H9 (cell line): ENCODE data around the gene XPNPEP3. TPM values are rescaled to one million over a fixed set of nuclear protein-coding genes. Genes with fewer than 3 reads are reported as not detected.
"Not testable (repeated sequence)": the region's sequence is repeated elsewhere in the genome, so short reads cannot be mapped to it uniquely, and the experiment has no call there.

Source experiments
- DNase-seq: peaks from one replicate; pipeline ENCODE4 v3.0.0-alpha.2; 2017
- H2AFZ ChIP-seq: one replicate; pipeline ENCODE4 v1.6.1; 2013; ENCODE audit warnings: mild to moderate bottlenecking, low read length, control low read depth, moderate library complexity
- H2AK5ac ChIP-seq: 2 replicates; pipeline ENCODE4 v1.6.1; 2013; ENCODE audit warnings: low read length, control low read depth, mixed read lengths; ENCODE audit not compliant: insufficient read length
- H2BK120ac ChIP-seq: one replicate; pipeline ENCODE4 v1.6.1; 2013; ENCODE audit warnings: low read depth, mild to moderate bottlenecking, low read length, control low read depth, inconsistent platforms; ENCODE audit not compliant: poor library complexity, severe bottlenecking
- H2BK12ac ChIP-seq: 2 replicates; pipeline ENCODE4 v1.6.1; 2013; ENCODE audit warnings: low read length, control low read depth, mixed read lengths, low read depth; ENCODE audit not compliant: insufficient read length
- H2BK15ac ChIP-seq: 2 replicates; pipeline ENCODE4 v1.6.1; 2013; ENCODE audit warnings: low read depth, low read length, control low read depth
- H2BK20ac ChIP-seq: one replicate; pipeline ENCODE4 v1.6.1; 2013; ENCODE audit warnings: low read depth, mild to moderate bottlenecking, low read length, control low read depth, inconsistent platforms; ENCODE audit not compliant: poor library complexity, severe bottlenecking
- H2BK5ac ChIP-seq: 2 replicates; pipeline ENCODE4 v1.6.1; 2013; ENCODE audit warnings: low read length, control low read depth, mixed read lengths; ENCODE audit not compliant: insufficient read length
- H3K14ac ChIP-seq: 2 replicates; pipeline ENCODE4 v1.6.1; 2013; ENCODE audit warnings: low read length, control low read depth; ENCODE audit not compliant: insufficient read depth
- H3K18ac ChIP-seq: 2 replicates; pipeline ENCODE4 v1.6.1; 2013; ENCODE audit warnings: low read depth, mild to moderate bottlenecking, mixed read lengths, low read length, control low read depth; ENCODE audit not compliant: insufficient read length
- H3K23ac ChIP-seq: 2 replicates; pipeline ENCODE4 v1.6.1; 2013; ENCODE audit warnings: low read length, control low read depth, mixed read lengths, low read depth; ENCODE audit not compliant: insufficient read length
- H3K23me2 ChIP-seq: 2 replicates; pipeline ENCODE4 v1.6.1; 2013; ENCODE audit warnings: low read depth, mild to moderate bottlenecking, mixed read lengths, low read length, control low read depth; ENCODE audit not compliant: insufficient read length, poor library complexity, severe bottlenecking
- H3K27ac ChIP-seq: 2 replicates; pipeline ENCODE4 v1.5.1; 2013; ENCODE audit warnings: low read length, control low read depth, mixed read lengths, low read depth; ENCODE audit not compliant: insufficient read length
- H3K27me3 ChIP-seq: 2 replicates; pipeline ENCODE4 v1.6.1; 2013; ENCODE audit warnings: low read length, control low read depth, inconsistent platforms; ENCODE audit not compliant: insufficient read depth
- H3K4ac ChIP-seq: 2 replicates; pipeline ENCODE4 v1.6.1; 2013; ENCODE audit warnings: low read depth, mild to moderate bottlenecking, control low read depth, inconsistent platforms, low read length, moderate library complexity
- H3K4me1 ChIP-seq: 2 replicates; pipeline ENCODE4 v1.6.1; 2013; ENCODE audit warnings: low read length, control low read depth, inconsistent platforms; ENCODE audit not compliant: insufficient read depth
- H3K4me2 ChIP-seq: 2 replicates; pipeline ENCODE4 v1.6.1; 2013; ENCODE audit warnings: low read length, control low read depth, mixed read lengths; ENCODE audit not compliant: insufficient read length, insufficient read depth
- H3K56ac ChIP-seq: 2 replicates; pipeline ENCODE4 v1.6.1; 2013; ENCODE audit warnings: low read depth, mild to moderate bottlenecking, mixed read lengths, low read length, control low read depth; ENCODE audit not compliant: insufficient read length
- H3K79me1 ChIP-seq: 2 replicates; pipeline ENCODE4 v1.6.1; 2013; ENCODE audit warnings: low read depth, mild to moderate bottlenecking, moderate library complexity, low read length, control low read depth, inconsistent platforms; ENCODE audit not compliant: insufficient read depth, poor library complexity, severe bottlenecking
- H3K79me2 ChIP-seq: 2 replicates; pipeline ENCODE4 v1.6.1; 2013; ENCODE audit warnings: low read length, control low read depth, inconsistent platforms; ENCODE audit not compliant: insufficient read depth
- H3K9ac ChIP-seq: 2 replicates; pipeline ENCODE4 v1.6.1; 2013; ENCODE audit warnings: low read length, control low read depth, mixed read lengths; ENCODE audit not compliant: insufficient read length; ENCODE audit errors: extremely low read depth
- H3K9me3 ChIP-seq: one replicate; pipeline ENCODE4 v1.6.1; 2013; ENCODE audit warnings: low read depth, low read length, inconsistent platforms; ENCODE audit not compliant: control insufficient read depth
- H3T11ph ChIP-seq: one replicate; pipeline ENCODE4 v1.6.1; 2013; ENCODE audit warnings: mild to moderate bottlenecking, low read length, control low read depth, inconsistent platforms
- H4K20me1 ChIP-seq: one replicate; pipeline ENCODE4 v1.6.1; 2013; ENCODE audit not compliant: control insufficient read depth, insufficient read length, insufficient read depth
- H4K5ac ChIP-seq: 2 replicates; pipeline ENCODE4 v1.6.1; 2013; ENCODE audit warnings: low read depth, mild to moderate bottlenecking, mixed read lengths, low read length, control low read depth; ENCODE audit not compliant: insufficient read length
- H4K8ac ChIP-seq: replicated peaks from 2 replicates; pipeline ENCODE4 v1.6.1; 2013; ENCODE audit warnings: low read length, control low read depth, mixed read lengths, low read depth; ENCODE audit not compliant: insufficient read length
- H4K91ac ChIP-seq: 2 replicates; pipeline ENCODE4 v1.6.1; 2013; ENCODE audit warnings: low read depth, mild to moderate bottlenecking, moderate library complexity, mixed read lengths, low read length, control low read depth; ENCODE audit not compliant: insufficient read length
- H3K27ac Mint-ChIP-seq, 3 experiments: 2 replicates in 2 of 3; 3 replicates in 1 of 3; pipeline ENCODE4 v1.8.0; 2020 to 2021; ENCODE audit warnings: mixed read lengths in 3 of 3, mild to moderate bottlenecking in 1 of 3, moderate library complexity in 1 of 3
- H3K27me3 Mint-ChIP-seq: 2 replicates; pipeline ENCODE4 v1.8.0; 2021; ENCODE audit warnings: low read depth, mild to moderate bottlenecking, moderate library complexity, mixed read lengths
- H3K36me3 Mint-ChIP-seq, 3 experiments: 2 replicates in 2 of 3; 3 replicates in 1 of 3; pipeline ENCODE4 v1.8.0; 2020 to 2021; ENCODE audit warnings: low read depth in 3 of 3, mixed read lengths in 3 of 3; ENCODE audit not compliant: insufficient read depth in 1 of 3
- H3K4me1 Mint-ChIP-seq, 2 experiments: 2 replicates each; pipeline ENCODE4 v1.8.0; 2020; ENCODE audit warnings: mixed read lengths in 2 of 2
- H3K4me3 Mint-ChIP-seq, 2 experiments: 2 replicates in 1 of 2; 3 replicates in 1 of 2; pipeline ENCODE4 v1.8.0; 2020 to 2021; ENCODE audit warnings: mild to moderate bottlenecking in 2 of 2, mixed read lengths in 2 of 2, moderate library complexity in 1 of 2
- H3K9me3 Mint-ChIP-seq, 2 experiments: 2 replicates in 1 of 2; 3 replicates in 1 of 2; pipeline ENCODE4 v1.8.0; 2020; ENCODE audit warnings: mild to moderate bottlenecking in 2 of 2, mixed read lengths in 2 of 2, moderate library complexity in 1 of 2
- CTCF ChIP-seq: fragments of 200-600 bp; sonication (generic); conservative IDR thresholded peaks from 3 replicates; pipeline ENCODE4 v1.8.0; 2021; ENCODE audit warnings: antibody characterized with exemption, mild to moderate bottlenecking
- WGBS: extraction: QIAGEN DNeasy Blood & Tissue Kit; methylation state at CpG from one replicate; pipeline ENCODE4 v1.1.7; 2013; ENCODE audit warnings: missing lambda C conversion rate, low lambda C conversion rate, mixed read lengths; ENCODE audit not compliant: insufficient read length; ENCODE audit errors: extremely low coverage; 5-methylcytosine and 5-hydroxymethylcytosine counted together
- total RNA-seq: library from RNA; stranded (reverse); gene quantifications from 2 replicates; pipeline ENCODE4 v1.2.1, GENCODE V29; 2021

Gene XPNPEP3
- total RNA-seq, 1 experiment from 2014 or later, result 18.3 TPM

- Histone ChIP-seq H3K27ac (no peak overlapping the region), H2BK15ac (no peak overlapping the region), H2BK120ac (no peak overlapping the region), H3K14ac (no peak overlapping the region), H3T11ph (no peak overlapping the region), H3K27me3 (no peaks in the 10 kb centered on the region), H3K23me2 (no peaks in the 10 kb centered on the region), H3K23ac (no peak overlapping the region), H2AFZ (no peak overlapping the region), H3K9me3 (no peaks in the 10 kb centered on the region), H3K79me2 (no peaks in the 10 kb centered on the region), H2BK5ac (no peak overlapping the region), H3K4me2 (no peak overlapping the region), H2AK5ac (no peak overlapping the region), H3K56ac (no peak overlapping the region), H4K91ac (no peak overlapping the region), H3K9ac (no peak overlapping the region), H2BK20ac (no peak overlapping the region), H2BK12ac (no peak overlapping the region), H3K4ac (no peak overlapping the region), H3K18ac (no peak overlapping the region), H3K79me1 (no peaks in the 10 kb centered on the region), H3K4me1 (no peaks in the 10 kb centered on the region), H4K8ac (no peak overlapping the region), H4K5ac (no peak overlapping the region), H4K20me1 (no peaks in the 10 kb centered on the region)
- H3K9me3 Mint-ChIP-seq, result no peaks in the 10 kb centered on the region
- WGBS, result no CpG with 5 or more reads among the region's 2 CpGs
- TF ChIP-seq CTCF, result no peak
- no peak overlapping the region for H3K4me3 Mint-ChIP-seq
- H3K36me3 Mint-ChIP-seq, result peaks cover 2 to 7% (median 5%) of the 10 kb centered on the region in 3 experiments; a peak in 5 of 7 replicates
- H3K4me1 Mint-ChIP-seq, result peaks cover 0 to 11% of the 10 kb centered on the region in 2 experiments; a peak in 2 of 4 replicates
- no peak for DNase-seq
- H3K27me3 Mint-ChIP-seq, result no peaks in the 10 kb centered on the region
- no peak overlapping the region for H3K27ac Mint-ChIP-seq
These were observed 10.2 kb downstream of the XPNPEP3 start for GRCh38 chr22:40867109-40867508.

GRCh38 chr22:40868379-40868778 lies 11.4 kb downstream of the XPNPEP3 start:
- H4K91ac ChIP-seq, H4K20me1 ChIP-seq, H4K5ac ChIP-seq, H3K27ac ChIP-seq, H3K36me3 Mint-ChIP-seq, H2BK15ac ChIP-seq, H3K4ac ChIP-seq, H3K27me3 ChIP-seq, H2BK5ac ChIP-seq, H3K14ac ChIP-seq, H3K27me3 Mint-ChIP-seq, H3T11ph ChIP-seq, H2AFZ ChIP-seq, H3K4me1 Mint-ChIP-seq, H4K8ac ChIP-seq, H3K23me2 ChIP-seq, H3K9me3 Mint-ChIP-seq, H3K4me1 ChIP-seq, H3K79me2 ChIP-seq, H3K9ac ChIP-seq, H2BK120ac ChIP-seq, H2BK12ac ChIP-seq, H3K56ac ChIP-seq, H3K79me1 ChIP-seq, H3K9me3 ChIP-seq, H3K4me3 Mint-ChIP-seq, H3K18ac ChIP-seq, DNase-seq, H3K4me2 ChIP-seq, H2BK20ac ChIP-seq, H2AK5ac ChIP-seq, H3K23ac ChIP-seq: not testable (repeated sequence)
- WGBS, result no CpG with 5 or more reads among the region's 6 CpGs
- peak overlapping the region in 1 of 3 experiments; percentile 12; a peak in 1 of 7 replicates for H3K27ac Mint-ChIP-seq
